Gastrocnemius medialis (tissue), 4 donors: ENCODE measurements around the gene GAGE10. TPM values are rescaled to one million over a fixed set of nuclear protein-coding genes. Genes with fewer than 3 reads are reported as not detected.

Source experiments
- ATAC-seq, 2 donors: fragments of 150-250 bp; one replicate each; pipeline ENCODE4 v1.9.1; 2016
- DNase-seq, 2 donors: peaks; one replicate each; pipeline ENCODE4 v3.0.0-alpha.2; 2019
- H3K27ac ChIP-seq, 4 donors: fragments of 200-600 bp; sonication (generic); 1 replicate in 1 of 4; 2 replicates in 3 of 4; pipeline ENCODE4 v1.5.1; 2016 to 2018; ENCODE audit warnings: mild to moderate bottlenecking in 2 of 4, moderate library complexity in 1 of 4
- H3K27me3 ChIP-seq, 3 donors: fragments of 200-600 bp; sonication (generic) in 2 of 3; 1 replicate in 1 of 3; 2 replicates in 2 of 3; pipeline versions ENCODE4 v1.5.1 to v1.6.0; 2016 to 2019; ENCODE audit warnings: mild to moderate bottlenecking in 1 of 3, moderate library complexity in 1 of 3
- H3K36me3 ChIP-seq, 2 donors: fragments of 200-600 bp; sonication (generic) in 1 of 2; one replicate each; pipeline ENCODE4 v1.5.1; 2017 to 2018
- H3K4me1 ChIP-seq, 2 donors: fragments of 200-600 bp; sonication (generic) in 1 of 2; one replicate each; pipeline ENCODE4 v1.5.1; 2016 to 2017; ENCODE audit warnings: mild to moderate bottlenecking in 2 of 2
- H3K4me3 ChIP-seq, 4 donors: fragments of 200-600 bp; sonication (generic) in 3 of 4; 1 replicate in 1 of 4; 2 replicates in 3 of 4; pipeline ENCODE4 v1.5.1; 2016 to 2019; ENCODE audit warnings: mild to moderate bottlenecking in 2 of 4
- H3K9me3 ChIP-seq, 3 donors: fragments of 200-600 bp; sonication (generic) in 2 of 3; 1 replicate in 1 of 3; 2 replicates in 2 of 3; pipeline ENCODE4 v1.5.1; 2016 to 2019
- CTCF ChIP-seq, 5 experiments: fragments of 450-650 bp in 3 of 5; fragments of 200-600 bp in 2 of 5; sonication (generic) in 2 of 5; IDR thresholded peaks in 4 of 5; conservative IDR thresholded peaks in 1 of 5; 1 replicate in 4 of 5; 2 replicates in 1 of 5; pipeline ENCODE4 v1.5.1; 2016 to 2019; ENCODE audit warnings: antibody characterized with exemption in 5 of 5, mild to moderate bottlenecking in 3 of 5, moderate library complexity in 3 of 5
- POLR2A ChIP-seq, 2 donors: fragments of 450-650 bp; IDR thresholded peaks; one replicate each; pipeline ENCODE4 v1.6.1; 2017; ENCODE audit warnings: antibody characterized with exemption in 2 of 2, mild to moderate bottlenecking in 2 of 2, moderate library complexity in 2 of 2
- in situ Hi-C, 4 donors: fragments of 200-750 bp; cut with MboI; loops; one replicate each; pipeline versions ENCODE4 v1.15.0 to v1.8.0; 2017; ENCODE audit warnings: low sequenced_read_pairs in 4 of 4
- intact Hi-C: fragments of 100-400 bp; cut with DNase I; formaldehyde crosslinking; loops from one replicate; pipeline ENCODE4 v1.15.1; 2023; ENCODE audit warnings: low total_unique reads
- total RNA-seq, 4 donors: library from RNA; depleted of rRNA; stranded (reverse); fragments of >200 nt; gene quantifications; one replicate each; pipeline versions ENCODE4 v1.1.0 to v1.2.3, GENCODE V29; 2016

Gene GAGE10
- total RNA-seq, 4 donors from 2014 or later: not detected

- ATAC-seq (no peak), DNase-seq (no peak)
- in situ Hi-C loops: no loop called here
- Histone ChIP-seq H3K36me3 (no peaks in the 10 kb centered on the region), H3K4me3 (no peak overlapping the region), H3K4me1 (peaks cover under 1 to 5% of the 10 kb centered on the region in 2 donors), H3K27me3 (no peaks in the 10 kb centered on the region), H3K27ac (no peak overlapping the region), H3K9me3 (no peaks in the 10 kb centered on the region)
- intact Hi-C loops: no loop called here
- TF ChIP-seq POLR2A (IDR thresholded peaks at IDR 0.05) (no peak), CTCF (IDR thresholded peaks at IDR 0.05 in 4 of 5, conservative IDR thresholded peaks at IDR 0.05 in 1 of 5) (no peak)
Measured at GRCh38 chrX:49278081-49278480, 25.4 kb upstream of the GAGE10 start.

GRCh38 chrX:49282647-49283011 is 20.8 kb upstream of the GAGE10 start:
- in situ Hi-C loops (no loop called here), intact Hi-C loops (no loop called here)
- Histone ChIP-seq H3K4me1 (no peaks in the 10 kb centered on the region), H3K4me3 (no peak overlapping the region), H3K36me3 (peaks cover 0 to 11% of the 10 kb centered on the region in 2 donors), H3K9me3 (no peaks in the 10 kb centered on the region), H3K27ac (no peak overlapping the region), H3K27me3 (no peaks in the 10 kb centered on the region)
- ATAC-seq (no peak), DNase-seq (no peak)
- TF ChIP-seq CTCF (IDR thresholded peaks at IDR 0.05 in 4 of 5, conservative IDR thresholded peaks at IDR 0.05 in 1 of 5) (no peak), POLR2A (IDR thresholded peaks at IDR 0.05) (no peak)

- DNase-seq (no peak), ATAC-seq (no peak)
- Histone ChIP-seq H3K36me3 (peaks cover 0 to 11% of the 10 kb centered on the region in 2 donors), H3K27me3 (no peaks in the 10 kb centered on the region), H3K4me3 (no peak overlapping the region), H3K9me3 (no peaks in the 10 kb centered on the region), H3K4me1 (no peaks in the 10 kb centered on the region), H3K27ac (no peak overlapping the region)
- in situ Hi-C loops (no loop called here), intact Hi-C loops (no loop called here)
- TF ChIP-seq CTCF (IDR thresholded peaks at IDR 0.05 in 4 of 5, conservative IDR thresholded peaks at IDR 0.05 in 1 of 5) (no peak), POLR2A (IDR thresholded peaks at IDR 0.05) (no peak)
Measured at GRCh38 chrX:49284212-49284611, 19.2 kb upstream of the GAGE10 start.

GRCh38 chrX:49286136-49286535 is 17.3 kb upstream of the GAGE10 start:
- no peak for DNase-seq
- no peaks in the 10 kb centered on the region for H3K4me1 ChIP-seq
- no peak overlapping the region for H3K4me3 ChIP-seq
- H3K36me3 ChIP-seq: peaks cover 0 to 11% of the 10 kb centered on the region in 2 donors
- no peaks in the 10 kb centered on the region for H3K9me3 ChIP-seq
- no peaks in the 10 kb centered on the region for H3K27me3 ChIP-seq
- intact Hi-C loops (no loop called here), in situ Hi-C loops (no loop called here)
- TF ChIP-seq CTCF (IDR thresholded peaks at IDR 0.05 in 4 of 5, conservative IDR thresholded peaks at IDR 0.05 in 1 of 5) (no peak), POLR2A (IDR thresholded peaks at IDR 0.05) (no peak)
- ATAC-seq: no peak
- H3K27ac ChIP-seq: no peak overlapping the region

- DNase-seq: no peak
- Histone ChIP-seq H3K4me1 (no peaks in the 10 kb centered on the region), H3K9me3 (no peaks in the 10 kb centered on the region), H3K36me3 (peaks cover 0 to 11% of the 10 kb centered on the region in 2 donors), H3K4me3 (no peak overlapping the region), H3K27ac (no peak overlapping the region), H3K27me3 (no peaks in the 10 kb centered on the region)
- in situ Hi-C loops (no loop called here), intact Hi-C loops (no loop called here)
- ATAC-seq: no peak
- TF ChIP-seq CTCF (IDR thresholded peaks at IDR 0.05 in 4 of 5, conservative IDR thresholded peaks at IDR 0.05 in 1 of 5): no peak
- no peak for TF ChIP-seq POLR2A (IDR thresholded peaks at IDR 0.05)
Measured at GRCh38 chrX:49286581-49286980, 16.9 kb upstream of the GAGE10 start.
